SK-N-SH (cell line): ENCODE data around the gene SMYD3. TPM values are rescaled to one million over a fixed set of nuclear protein-coding genes. Genes with fewer than 3 reads are reported as not detected.

Experiments
- CTCF ChIA-PET: fragments of 300-600, 350-600 bp; formaldehyde crosslinking; extraction: SDS; loops from one replicate; lab custom pipeline; 2021; lab: Yijun Ruan, JAX
- POLR2A ChIA-PET: fragments of 350-600 bp; sonication (Branson Sonifier 250); formaldehyde crosslinking; extraction: SDS; loops from one replicate; lab custom pipeline; 2020; ENCODE audit warnings: antibody characterized with exemption, inconsistent platforms; lab: Yijun Ruan, JAX
- DNase-seq: peaks from one replicate; pipeline ENCODE4 v3.0.0; 2012
- H2AFZ ChIP-seq: fragments of 200-600 bp; sonication (generic); 2 replicates; pipeline ENCODE4 v1.8.1; 2016; ENCODE audit warnings: antibody characterized with exemption, mild to moderate bottlenecking, low read depth
- H3F3A ChIP-seq: fragments of 200-600 bp; sonication (generic); replicated peaks from 2 replicates; pipeline ENCODE3; 2016; ENCODE audit warnings: antibody characterized with exemption, mild to moderate bottlenecking; ENCODE audit not compliant: insufficient read depth
- H3K27ac ChIP-seq, 2 experiments: fragments of 200-500 bp in 1 of 2; fragments of 200-600 bp in 1 of 2; sonication (Bioruptor generic) in 1 of 2; sonication (generic), shearing (Covaris generic) in 1 of 2; 2 replicates each; pipeline versions ENCODE4 v1.5.1 to v1.6.1; 2014 to 2016; ENCODE audit warnings: low read depth in 2 of 2, inconsistent platforms in 1 of 2, low read length in 1 of 2, mild to moderate bottlenecking in 1 of 2, mixed read lengths in 1 of 2
- H3K27me3 ChIP-seq: fragments of 200-600 bp; sonication (generic), shearing (Covaris generic); 2 replicates; pipeline ENCODE4 v1.6.1; 2016; ENCODE audit warnings: mixed run types; ENCODE audit not compliant: insufficient read depth
- H3K36me3 ChIP-seq, 2 experiments: fragments of 200-500 bp in 1 of 2; fragments of 200-600 bp in 1 of 2; sonication (Bioruptor generic) in 1 of 2; sonication (generic) in 1 of 2; replicated peaks in 1 of 2; 2 replicates each; pipeline versions ENCODE3 to v1.5.1; 2014 to 2016; ENCODE audit warnings: low read length in 1 of 2, mild to moderate bottlenecking in 1 of 2; ENCODE audit not compliant: insufficient read depth in 2 of 2, control insufficient read depth in 1 of 2
- H3K4me1 ChIP-seq, 2 experiments: fragments of 200-500 bp in 1 of 2; fragments of 200-600 bp in 1 of 2; sonication (Bioruptor generic) in 1 of 2; sonication (generic), shearing (Covaris generic) in 1 of 2; 2 replicates each; pipeline versions ENCODE4 v1.5.1 to v1.6.1; 2014 to 2016; ENCODE audit warnings: low read depth in 1 of 2, low read length in 1 of 2, mixed run types in 1 of 2; ENCODE audit not compliant: insufficient read depth in 2 of 2, control insufficient read depth in 1 of 2
- H3K4me2 ChIP-seq: fragments of 200-600 bp; sonication (generic), shearing (Covaris generic); 2 replicates; pipeline ENCODE4 v1.6.1; 2017; ENCODE audit warnings: mixed run types
- H3K4me3 ChIP-seq, 2 experiments: fragments of 200-500 bp in 1 of 2; fragments of 200-600 bp in 1 of 2; sonication (Bioruptor generic) in 1 of 2; sonication (generic), shearing (Covaris generic) in 1 of 2; 2 replicates each; pipeline versions ENCODE4 v1.5.1 to v1.8.1; 2014 to 2016; ENCODE audit warnings: low read depth in 2 of 2, inconsistent platforms in 1 of 2, low read length in 1 of 2, mild to moderate bottlenecking in 1 of 2, mixed read lengths in 1 of 2, moderate library complexity in 1 of 2
- H3K79me2 ChIP-seq: fragments of 200-600 bp; sonication (generic); 2 replicates; pipeline ENCODE4 v1.8.1; 2017; ENCODE audit warnings: mild to moderate bottlenecking; ENCODE audit not compliant: insufficient read depth
- H3K9ac ChIP-seq: fragments of 200-600 bp; sonication (generic); 2 replicates; pipeline ENCODE4 v1.6.1; 2017; ENCODE audit warnings: mixed run types
- H3K9me2 ChIP-seq: fragments of 200-600 bp; sonication (generic); 2 replicates; pipeline ENCODE4 v1.6.1; 2017; ENCODE audit warnings: mixed run types
- H3K9me3 ChIP-seq: fragments of 200-600 bp; sonication (generic); 2 replicates; pipeline ENCODE4 v1.6.1; 2017; ENCODE audit warnings: mixed run types, mild to moderate bottlenecking, moderate library complexity
- H4K20me1 ChIP-seq: fragments of 200-600 bp; sonication (generic); 2 replicates; pipeline ENCODE4 v1.6.1; 2017; ENCODE audit warnings: mild to moderate bottlenecking, mixed run types; ENCODE audit not compliant: insufficient read depth
- EP300 ChIP-seq, 2 experiments: IDR thresholded peaks; 2 replicates each; pipeline versions ENCODE4 v1.4.0 to v1.6.1; 2012; ENCODE audit warnings: borderline replicate concordance in 1 of 2, low read depth in 1 of 2, low read length in 1 of 2
- EZH2phosphoT487 ChIP-seq: fragments of 200-600 bp; sonication (generic); IDR thresholded peaks from 2 replicates; pipeline ENCODE4 v1.6.1; 2017; ENCODE audit warnings: low read depth, mixed run types, mild to moderate bottlenecking, antibody characterized with exemption, moderate library complexity, borderline replicate concordance
- FOSL2 ChIP-seq: IDR thresholded peaks from 2 replicates; pipeline ENCODE4 v1.4.0; 2012; ENCODE audit warnings: low read depth, mild to moderate bottlenecking, moderate library complexity, borderline replicate concordance
- GABPA ChIP-seq: IDR thresholded peaks from 2 replicates; pipeline ENCODE4 v1.4.0; 2012; ENCODE audit warnings: low read depth, mild to moderate bottlenecking
- GATA2 ChIP-seq: sonication (generic); formaldehyde crosslinking; IDR thresholded peaks from 2 replicates; pipeline ENCODE4 v1.5.0; 2020; ENCODE audit warnings: mild to moderate bottlenecking, missing genetic modification reagents
- JUND ChIP-seq: IDR thresholded peaks from 2 replicates; pipeline ENCODE4 v1.4.0; 2012
- RAD21 ChIP-seq: IDR thresholded peaks from 2 replicates; pipeline ENCODE4 v1.6.1; 2012; ENCODE audit warnings: mild to moderate bottlenecking, low read length
- RXRA ChIP-seq: IDR thresholded peaks from 2 replicates; pipeline ENCODE4 v1.4.0; 2012; ENCODE audit warnings: low read depth, mild to moderate bottlenecking, borderline replicate concordance
- SIN3A ChIP-seq: IDR thresholded peaks from 2 replicates; pipeline ENCODE4 v1.6.1; 2012; ENCODE audit warnings: low read depth, mild to moderate bottlenecking, low read length, moderate library complexity, borderline replicate concordance
- TAF1 ChIP-seq: IDR thresholded peaks from 2 replicates; pipeline ENCODE4 v1.6.1; 2012; ENCODE audit warnings: low read depth, mild to moderate bottlenecking, low read length, moderate library complexity, borderline replicate concordance
- TCF12 ChIP-seq: IDR thresholded peaks from 2 replicates; pipeline ENCODE4 v1.4.0; 2012
- USF1 ChIP-seq: IDR thresholded peaks from 2 replicates; pipeline ENCODE4 v1.4.0; 2012; ENCODE audit warnings: low read depth, borderline replicate concordance
- WGBS: methylation state at CpG from one replicate; pipeline ENCODE4 v1.1.6; 2017; ENCODE audit warnings: low lambda C conversion rate; 5-methylcytosine and 5-hydroxymethylcytosine counted together
- polyA plus RNA-seq, 3 experiments: library from polyadenylated mRNA; depleted of rRNA; stranded (reverse); fragments of >200 nt; gene quantifications; 2 replicates each; pipeline ENCODE4 v1.2.3, GENCODE V29; 2012
- TF ChIP-seq, protein P1 (sequence below): IDR thresholded peaks from 2 replicates; pipeline ENCODE4; 2012

Gene SMYD3
- polyA plus RNA-seq, 1 of the 3 experiments (the other 2 are of a cell fraction), result 31.4 TPM

GRCh38 chr1:245895455-245895959 is 611.6 kb downstream of the SMYD3 start (continued):
- TF ChIP-seq RXRA (no peak), RAD21 (no peak)

- ChIA-PET POLR2A (no interaction called here), CTCF (interaction anchor here (0.6 to 1.1 kb wide), 2 partner anchors 34 to 179 kb away, joined by 3 read pairs; no protein-coding TSS in a partner anchor)
- H3K36me3 ChIP-seq, result no peaks in the 10 kb centered on the region
Observed at GRCh38 chr1:245894843-245895242, 612.2 kb downstream of the SMYD3 start.

GRCh38 chr1:245893025-245893424 is 614.1 kb downstream of the SMYD3 start:
- Histone ChIP-seq H3K27me3 (no peaks in the 10 kb centered on the region), H3F3A (no peaks in the 10 kb centered on the region), H3K4me1 (peaks cover 0 to 13% of the 10 kb centered on the region in 2 experiments; a peak in 2 of 4 replicates), H4K20me1 (no peaks in the 10 kb centered on the region), H3K4me3 (no peak overlapping the region), H2AFZ (no peak overlapping the region), H3K27ac (no peak overlapping the region), H3K36me3 (no peaks in the 10 kb centered on the region), H3K79me2 (no peaks in the 10 kb centered on the region), H3K9me3 (no peaks in the 10 kb centered on the region; the same call in 1 of the 2 replicates), H3K9ac (no peak overlapping the region), H3K9me2 (no peaks in the 10 kb centered on the region), H3K4me2 (no peak overlapping the region)
- DNase-seq, result no peak
- POLR2A ChIA-PET, result no interaction called here
- WGBS, result 30% methylated on average over 1 of the region's 1 CpG
- CTCF ChIA-PET, result no interaction called here
- TF ChIP-seq USF1 (no peak), FOSL2 (no peak), GATA2 (no peak), EP300 (IDR thresholded peaks at IDR 0.05; ENCODE audit: borderline replicate concordance in 1 of 2, low read depth in 1 of 2, low read length in 1 of 2) (no peak), GABPA (no peak)
- TF ChIP-seq, protein P1, sequence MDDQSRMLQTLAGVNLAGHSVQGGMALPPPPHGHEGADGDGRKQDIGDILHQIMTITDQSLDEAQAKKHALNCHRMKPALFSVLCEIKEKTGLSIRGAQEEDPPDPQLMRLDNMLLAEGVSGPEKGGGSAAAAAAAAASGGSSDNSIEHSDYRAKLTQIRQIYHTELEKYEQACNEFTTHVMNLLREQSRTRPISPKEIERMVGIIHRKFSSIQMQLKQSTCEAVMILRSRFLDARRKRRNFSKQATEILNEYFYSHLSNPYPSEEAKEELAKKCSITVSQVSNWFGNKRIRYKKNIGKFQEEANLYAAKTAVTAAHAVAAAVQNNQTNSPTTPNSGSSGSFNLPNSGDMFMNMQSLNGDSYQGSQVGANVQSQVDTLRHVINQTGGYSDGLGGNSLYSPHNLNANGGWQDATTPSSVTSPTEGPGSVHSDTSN, result no peak

More at GRCh38 chr1:245894843-245895242, 612.2 kb downstream of the SMYD3 start:
- 96% methylated on average over 7 of the region's 7 CpGs for WGBS
- Histone ChIP-seq H3K27ac (no peak overlapping the region), H2AFZ (no peak overlapping the region), H3K9ac (no peak overlapping the region), H4K20me1 (no peaks in the 10 kb centered on the region), H3K9me2 (no peaks in the 10 kb centered on the region), H3K4me2 (no peak overlapping the region), H3K27me3 (no peaks in the 10 kb centered on the region), H3K4me1 (peaks cover 0 to 13% of the 10 kb centered on the region in 2 experiments; a peak in 2 of 4 replicates), H3K79me2 (no peaks in the 10 kb centered on the region), H3K4me3 (no peak overlapping the region), H3K9me3 (no peaks in the 10 kb centered on the region; the same call in 1 of the 2 replicates), H3F3A (no peaks in the 10 kb centered on the region)
- TF ChIP-seq GABPA (no peak), RAD21 (no peak), EZH2phosphoT487 (no peak), EP300 (IDR thresholded peaks at IDR 0.05; ENCODE audit: borderline replicate concordance in 1 of 2, low read depth in 1 of 2, low read length in 1 of 2) (no peak), USF1 (no peak), TAF1 (no peak), SIN3A (no peak), JUND (no peak), TCF12 (no peak)
- DNase-seq, result no peak
